Midbrain (tissue), 1 donor: ENCODE results near the gene RMC1.
"Not testable (repeated sequence)": the region's sequence is repeated elsewhere in the genome, so short reads cannot be mapped to it uniquely, and the experiment has no call there.

Source experiments
- DNase-seq: peaks from one replicate; lab custom pipeline; 2025; lab: John Stamatoyannopoulos, UW

The RMC1 gene

GRCh38 chr18:23498117-23498516, 5.2 kb upstream of the RMC1 start:
- DNase-seq, result no peak

- DNase-seq, result peak; percentile 79
Measured at GRCh38 chr18:23498877-23499276, 4.4 kb upstream of the RMC1 start.

DNA sequence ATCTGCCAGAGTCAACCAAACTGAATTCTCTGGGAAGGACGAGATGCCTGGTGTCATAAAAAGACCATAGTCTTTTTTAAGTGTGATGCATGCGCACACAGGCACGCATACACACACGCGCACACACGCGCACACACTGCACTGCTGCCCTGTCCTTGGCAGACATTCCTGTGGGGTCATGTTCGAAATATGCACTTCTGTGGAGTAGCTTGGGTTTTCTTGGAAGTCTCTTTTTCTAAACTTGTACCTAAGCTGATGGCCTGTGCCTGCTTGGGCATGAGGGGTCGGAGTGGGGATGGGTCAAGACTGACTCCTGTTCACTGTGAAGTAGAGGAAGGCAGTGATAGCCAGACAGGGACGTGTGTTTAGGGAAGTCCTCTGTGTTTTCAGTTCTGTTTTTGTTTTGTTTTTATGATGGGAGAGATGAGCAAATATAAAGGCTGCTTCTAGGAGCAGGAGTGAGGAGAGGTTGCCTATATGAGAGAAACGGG, 4.0 kb upstream of the RMC1 start:
- DNase-seq, result no peak

GRCh38 chr18:23501626-23502025, 1.7 kb upstream of the RMC1 start:
- no peak for DNase-seq

DNA sequence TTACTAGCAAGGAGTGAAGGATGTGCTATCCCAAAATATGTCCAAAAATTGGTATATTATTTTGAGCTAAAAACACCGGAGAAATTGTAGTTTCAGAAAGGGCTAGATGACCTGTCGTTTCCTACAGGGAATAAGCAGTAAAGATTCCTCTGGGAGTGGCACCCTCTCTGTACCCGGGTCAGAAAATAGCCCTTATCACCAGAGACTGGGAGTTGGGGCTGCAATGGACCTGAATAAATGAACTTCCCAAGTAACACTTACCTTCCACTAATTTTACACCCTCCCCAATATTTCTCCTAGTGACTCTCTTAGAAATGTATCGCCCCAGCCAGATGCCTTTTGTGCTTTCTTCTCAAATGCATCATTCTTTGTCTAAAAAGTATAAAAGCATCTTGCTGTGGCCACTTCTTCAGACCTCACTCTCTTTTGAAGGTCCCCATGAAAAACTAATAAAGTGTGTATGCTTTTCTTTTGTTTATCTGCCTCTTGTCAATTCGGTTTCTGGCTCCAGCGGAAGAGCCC, 734 bp upstream of the RMC1 start:
- DNase-seq, result no peak

DNA sequence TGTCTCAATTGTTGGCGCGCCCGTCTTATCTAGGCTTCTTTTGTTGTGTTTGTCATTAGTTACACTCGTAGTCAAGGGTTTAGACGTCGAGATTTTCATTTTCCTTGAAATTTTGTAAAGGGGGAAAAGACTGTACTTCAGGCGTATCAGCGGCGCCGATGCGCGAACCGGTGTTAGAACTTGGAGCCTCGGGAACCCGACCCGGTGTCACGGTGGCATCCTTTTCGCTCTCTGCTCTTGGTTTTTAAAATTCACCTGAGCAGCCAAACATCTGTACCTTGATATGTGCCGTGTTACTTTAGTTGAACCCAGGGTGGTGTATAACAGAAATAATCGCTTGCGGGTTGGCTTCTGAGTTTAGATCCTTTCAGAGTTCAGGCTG, 643 bp downstream of the RMC1 start:
- DNase-seq, result no peak

DNA sequence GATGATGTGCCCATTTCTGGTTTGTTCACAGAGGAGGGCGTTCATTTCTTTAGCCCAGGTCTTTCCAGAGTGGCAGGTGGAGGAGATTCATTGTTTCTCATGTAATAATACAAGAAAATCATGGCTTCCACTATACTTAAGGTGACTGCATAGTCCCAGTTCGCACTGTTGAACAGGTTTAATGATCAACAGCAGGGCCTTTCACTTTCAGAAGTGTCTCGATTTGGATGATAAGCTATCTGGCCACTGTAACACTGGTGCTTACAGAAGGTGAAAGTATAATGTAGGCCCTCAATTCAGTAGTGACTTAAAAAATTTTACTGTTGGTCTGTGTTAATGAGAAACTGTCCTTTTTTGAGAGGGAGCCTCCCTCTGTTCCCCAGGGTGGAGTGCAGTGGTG, 1.4 kb downstream of the RMC1 start:
- no peak for DNase-seq

- DNase-seq, result no peak
Measured at GRCh38 chr18:23506393-23506792, 3.1 kb downstream of the RMC1 start.

DNA sequence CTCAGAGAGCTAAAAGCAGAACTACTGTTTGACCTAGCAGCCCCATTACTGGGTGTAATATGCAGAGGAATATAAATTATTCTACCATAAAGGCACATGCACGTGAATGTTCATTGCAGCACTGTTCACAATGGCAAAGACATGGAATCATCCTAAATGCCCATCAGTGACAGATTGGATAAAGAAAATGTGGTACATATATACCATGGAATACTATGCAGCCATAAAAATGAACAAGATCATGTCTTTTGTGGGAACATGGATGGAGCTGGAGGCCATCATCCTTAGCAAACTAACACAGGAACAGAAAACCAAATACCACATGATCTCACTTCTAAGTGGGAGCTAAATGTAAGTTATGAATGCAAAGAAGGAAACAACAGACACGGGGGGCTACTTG, 7.6 kb downstream of the RMC1 start:
- DNase-seq, result not testable (repeated sequence)

DNA sequence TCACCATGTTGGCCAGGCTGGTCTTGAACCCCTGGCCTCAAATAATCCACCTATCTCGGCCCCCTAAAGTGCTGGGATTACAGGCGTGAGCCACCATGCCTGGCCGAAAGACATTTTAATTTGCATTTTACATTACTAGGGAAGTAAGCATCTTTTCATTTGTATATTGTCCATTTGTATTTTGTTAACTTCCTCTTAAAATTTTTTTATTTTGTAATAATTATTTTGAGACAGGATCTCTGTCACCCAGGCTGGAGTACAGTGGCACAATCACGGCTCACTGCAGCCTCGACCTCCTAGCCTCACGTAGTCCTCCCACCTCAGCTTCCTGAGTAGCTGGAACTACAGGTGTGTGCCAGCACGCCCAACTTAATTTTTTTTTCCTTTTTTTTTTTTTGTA, 8.9 kb downstream of the RMC1 start:
- not testable (repeated sequence) for DNase-seq

DNA sequence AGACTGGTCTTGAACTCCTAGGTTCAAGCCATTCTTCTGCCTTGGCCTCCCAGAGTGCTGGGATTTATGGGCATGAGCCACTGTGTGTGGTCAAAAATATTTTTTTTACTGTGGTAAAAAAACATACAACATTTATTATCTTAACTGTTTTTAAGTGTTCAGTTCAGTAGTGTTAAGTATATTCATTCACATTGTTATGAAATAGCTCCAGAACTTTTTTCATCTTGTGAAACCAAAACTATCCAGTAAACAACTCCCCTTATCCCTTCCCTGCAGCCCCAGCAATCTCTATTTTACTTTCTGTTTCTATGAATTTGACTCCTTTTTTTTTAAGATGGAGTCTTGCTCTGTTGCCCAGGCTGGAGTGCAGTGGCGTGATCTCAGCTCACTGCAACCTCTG, 9.3 kb downstream of the RMC1 start:
- DNase-seq, result no peak

GRCh38 chr18:23515911-23516546, 12.7 kb downstream of the RMC1 start:
- DNase-seq, result peak; percentile 87

DNA sequence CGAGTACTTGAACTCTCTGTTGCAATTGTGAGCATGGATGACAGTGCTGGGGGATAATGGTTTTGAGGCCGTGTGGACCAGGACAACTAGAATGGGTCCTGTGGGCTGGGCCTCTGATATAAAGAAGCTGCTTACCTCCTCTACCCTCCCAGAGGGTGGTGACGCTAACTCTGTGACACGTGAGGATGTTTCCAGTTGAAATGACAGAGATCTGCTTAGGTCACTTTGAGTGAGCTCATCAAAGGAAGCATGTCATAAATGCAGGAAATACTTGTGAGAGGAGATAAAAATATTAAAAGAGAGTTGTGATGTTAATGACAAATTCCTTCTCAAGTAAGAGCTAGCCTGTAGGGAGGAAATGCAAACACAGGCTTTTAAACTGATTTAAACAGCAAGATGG, 16.4 kb downstream of the RMC1 start:
- DNase-seq, result no peak

- DNase-seq, result no peak
Measured at GRCh38 chr18:23521271-23521670, 18.0 kb downstream of the RMC1 start.

DNA sequence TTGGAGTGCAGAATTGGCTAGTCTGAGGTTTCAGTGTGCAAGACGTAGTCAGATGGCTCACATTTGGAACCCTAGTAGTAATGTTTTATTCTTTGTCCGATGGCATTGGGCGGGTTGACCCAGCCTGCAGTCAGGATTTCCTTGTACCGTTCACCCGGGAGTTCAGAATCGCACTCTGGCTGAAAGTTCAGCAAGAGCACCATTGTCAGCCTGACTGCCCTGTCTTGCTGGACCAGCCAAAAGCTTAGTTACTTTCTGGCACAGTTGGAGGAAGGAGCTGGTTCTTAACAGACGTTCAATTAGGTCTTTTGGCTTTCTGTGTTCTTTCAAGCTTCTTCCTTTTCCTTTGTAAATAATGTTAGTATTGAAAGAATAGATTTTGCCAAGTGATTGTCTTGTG, 18.6 kb downstream of the RMC1 start:
- DNase-seq, result no peak

GRCh38 chr18:23523429-23524212, 20.3 kb downstream of the RMC1 start:
- DNase-seq, result no peak

GRCh38 chr18:23524213-23524707, 20.9 kb downstream of the RMC1 start:
- no peak for DNase-seq

DNA sequence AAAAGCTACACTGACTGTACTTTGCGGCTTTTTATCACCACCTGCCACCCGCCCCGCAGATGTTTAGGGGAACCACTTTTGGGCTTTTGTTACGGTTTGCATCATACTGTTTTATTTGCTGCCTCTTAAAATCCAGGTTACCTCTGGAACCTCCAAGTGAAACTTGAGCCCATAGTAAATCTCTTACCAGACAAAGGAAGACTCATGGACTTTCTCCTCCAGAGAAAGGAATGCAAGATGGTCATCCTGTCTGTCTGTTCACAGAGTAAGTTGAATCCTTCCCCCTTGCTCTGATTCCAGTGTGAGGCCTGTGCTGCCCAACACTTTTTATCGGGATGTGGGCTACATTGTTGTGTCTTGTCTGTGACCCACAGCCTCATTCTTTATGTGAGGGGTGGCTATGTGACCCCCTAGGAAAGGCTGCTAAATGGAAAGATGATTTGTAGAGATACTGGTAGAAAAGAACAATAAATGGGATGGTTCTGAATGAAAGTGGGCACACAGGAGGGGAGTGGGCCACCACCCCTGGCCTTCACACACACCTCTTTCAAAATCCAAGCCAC, 23.3 kb downstream of the RMC1 start:
- DNase-seq, result no peak

GRCh38 chr18:23528580-23529472, 25.5 kb downstream of the RMC1 start:
- no peak for DNase-seq

- no peak for DNase-seq
Measured at GRCh38 chr18:23529604-23530003, 26.3 kb downstream of the RMC1 start.

- DNase-seq, result no peak
Measured at GRCh38 chr18:23530195-23530594, 26.9 kb downstream of the RMC1 start.

DNA sequence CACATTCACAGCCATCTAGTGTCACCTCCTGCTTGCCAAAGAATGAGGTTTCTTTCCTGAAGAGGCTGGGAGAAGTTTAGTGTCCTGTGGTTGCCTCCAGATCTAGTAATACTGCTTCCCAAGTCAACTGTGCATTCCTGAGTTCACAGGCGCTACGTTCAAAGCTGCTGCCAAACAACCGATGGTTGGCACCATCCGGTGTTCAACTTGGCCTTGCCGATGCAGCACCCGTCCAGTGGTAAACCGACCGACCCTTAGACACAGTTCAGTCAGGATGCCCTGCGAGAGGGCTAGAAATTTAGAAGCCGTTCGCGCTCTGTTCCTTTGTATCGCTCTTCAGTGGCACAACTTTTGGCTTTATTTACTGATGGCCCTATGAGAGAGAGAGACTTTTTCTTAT, 28.6 kb downstream of the RMC1 start:
- DNase-seq, result no peak
